ENCODE measurements around the gene PTPRA. TPM values are rescaled to one million over a fixed set of nuclear protein-coding genes. Genes with fewer than 3 reads are reported as not detected.
A peak's percentile ranks its signal among the peaks of the same experiment; 100 is the strongest.
"Not testable (repeated sequence)": the region's sequence is repeated elsewhere in the genome, so short reads cannot be mapped to it uniquely, and the experiment has no call there.

Gene PTPRA
- 10 to 100 TPM; 68.1 to 68.8 TPM for total RNA-seq

- H3K27ac Mint-ChIP-seq: peak within 1 kb of the TSS; percentile 93
- POLR2A ChIA-PET: interaction anchor here (0.6 to 3.3 kb wide), 11 partner anchors 9 to 336 kb away, joined by 3 to 15 read pairs (median 4); partner anchors contain the start of genes ITPA, MRPS26, NOP56 and OXT
- no peaks in the 10 kb centered on the region for H3K27me3 Mint-ChIP-seq
- H3K4me3 Mint-ChIP-seq: peak within 1 kb of the TSS; percentile 90
- H3K4me1 Mint-ChIP-seq: peaks cover 42% of the 10 kb centered on the region
- ATAC-seq (ENCODE audit: low read depth) (peak; percentile 89), DNase-seq (peak; percentile 94)
- H3K36me3 Mint-ChIP-seq: peaks cover 14% of the 10 kb centered on the region
- no peaks in the 10 kb centered on the region for H3K9me3 Mint-ChIP-seq
Observed at GRCh38 chr20:2873010-2873746, at the start of gene PTPRA. PTPRA (plus strand) TSS chr20:2873481; CDS start chr20:2964278, 90,797 bp downstream.

GRCh38 chr20:2825761-2826160, 47.5 kb upstream of the PTPRA start:
- H3K27me3 Mint-ChIP-seq: peaks cover 45% of the 10 kb centered on the region
- peaks cover 17% of the 10 kb centered on the region for H3K4me1 Mint-ChIP-seq
- no peak for DNase-seq
- no peak overlapping the region for H3K27ac Mint-ChIP-seq
- peak; percentile 37 for ATAC-seq (ENCODE audit: low read depth)
- H3K36me3 Mint-ChIP-seq: no peaks in the 10 kb centered on the region
- POLR2A ChIA-PET: no interaction called here
- H3K4me3 Mint-ChIP-seq: peak overlapping the region; percentile 58
- H3K9me3 Mint-ChIP-seq: no peaks in the 10 kb centered on the region

- peaks cover 15% of the 10 kb centered on the region for H3K4me1 Mint-ChIP-seq
- H3K27ac Mint-ChIP-seq: no peak overlapping the region
- POLR2A ChIA-PET: no interaction called here
- no peak overlapping the region for H3K4me3 Mint-ChIP-seq
- DNase-seq: no peak
- H3K9me3 Mint-ChIP-seq: no peaks in the 10 kb centered on the region
- H3K36me3 Mint-ChIP-seq: no peaks in the 10 kb centered on the region
- H3K27me3 Mint-ChIP-seq: peaks cover 40% of the 10 kb centered on the region
- ATAC-seq (ENCODE audit: low read depth): no peak
Observed at GRCh38 chr20:2826655-2827054, 46.6 kb upstream of the PTPRA start.

- DNase-seq: no peak
- POLR2A ChIA-PET: no interaction called here
- Mint-ChIP-seq H3K27me3 (peaks cover 41% of the 10 kb centered on the region), H3K4me3 (no peak overlapping the region), H3K9me3 (no peaks in the 10 kb centered on the region), H3K4me1 (peaks cover 12% of the 10 kb centered on the region), H3K27ac (no peak overlapping the region), H3K36me3 (peaks cover 4% of the 10 kb centered on the region)
- ATAC-seq (ENCODE audit: low read depth): no peak
Observed at GRCh38 chr20:2829376-2829775, 43.9 kb upstream of the PTPRA start.

GRCh38 chr20:2831206-2831605, 42.1 kb upstream of the PTPRA start:
- not testable (repeated sequence) for DNase-seq; H3K9me3 Mint-ChIP-seq; H3K27ac Mint-ChIP-seq; H3K4me1 Mint-ChIP-seq; H3K36me3 Mint-ChIP-seq; ATAC-seq (ENCODE audit: low read depth); H3K4me3 Mint-ChIP-seq
- POLR2A ChIA-PET: interaction anchor here (0.6 kb wide), 1 partner anchor 33 kb away, joined by 4 read pairs; no protein-coding TSS in a partner anchor
- peaks cover 36% of the 10 kb centered on the region for H3K27me3 Mint-ChIP-seq

- H3K27ac Mint-ChIP-seq: no peak overlapping the region
- H3K36me3 Mint-ChIP-seq: peaks cover 10% of the 10 kb centered on the region
- ATAC-seq (ENCODE audit: low read depth) (no peak), DNase-seq (no peak)
- POLR2A ChIA-PET: no interaction called here
- H3K4me1 Mint-ChIP-seq: peaks cover 2% of the 10 kb centered on the region
- peaks cover 11% of the 10 kb centered on the region for H3K27me3 Mint-ChIP-seq
- H3K4me3 Mint-ChIP-seq: no peak overlapping the region
- H3K9me3 Mint-ChIP-seq: no peaks in the 10 kb centered on the region
Observed at GRCh38 chr20:2833761-2834160, 39.5 kb upstream of the PTPRA start.

GRCh38 chr20:2834401-2835110, 38.7 kb upstream of the PTPRA start:
- POLR2A ChIA-PET: no interaction called here
- no peak overlapping the region for H3K4me3 Mint-ChIP-seq
- peaks cover 5% of the 10 kb centered on the region for H3K4me1 Mint-ChIP-seq
- no peaks in the 10 kb centered on the region for H3K9me3 Mint-ChIP-seq
- DNase-seq (no peak), ATAC-seq (ENCODE audit: low read depth) (no peak)
- H3K27ac Mint-ChIP-seq: no peak overlapping the region
- H3K36me3 Mint-ChIP-seq: peaks cover 14% of the 10 kb centered on the region
- peaks cover 4% of the 10 kb centered on the region for H3K27me3 Mint-ChIP-seq

- no peak overlapping the region for H3K27ac Mint-ChIP-seq
- POLR2A ChIA-PET: no interaction called here
- H3K9me3 Mint-ChIP-seq: no peaks in the 10 kb centered on the region
- peaks cover 14% of the 10 kb centered on the region for H3K36me3 Mint-ChIP-seq
- peaks cover 5% of the 10 kb centered on the region for H3K4me1 Mint-ChIP-seq
- peaks cover 3% of the 10 kb centered on the region for H3K27me3 Mint-ChIP-seq
- ATAC-seq (ENCODE audit: low read depth): no peak
- no peak for DNase-seq
- no peak overlapping the region for H3K4me3 Mint-ChIP-seq
Observed at GRCh38 chr20:2835331-2835796, 37.9 kb upstream of the PTPRA start.

GRCh38 chr20:2836035-2836434, 37.2 kb upstream of the PTPRA start:
- Mint-ChIP-seq H3K4me3 (no peak overlapping the region), H3K36me3 (peaks cover 14% of the 10 kb centered on the region), H3K4me1 (peaks cover 5% of the 10 kb centered on the region), H3K27me3 (peaks cover 3% of the 10 kb centered on the region), H3K9me3 (no peaks in the 10 kb centered on the region), H3K27ac (no peak overlapping the region)
- POLR2A ChIA-PET: no interaction called here
- no peak for ATAC-seq (ENCODE audit: low read depth)
- no peak for DNase-seq

GRCh38 chr20:2837221-2837960, 35.9 kb upstream of the PTPRA start:
- POLR2A ChIA-PET: no interaction called here
- Mint-ChIP-seq H3K27me3 (peaks cover 3% of the 10 kb centered on the region), H3K36me3 (peaks cover 14% of the 10 kb centered on the region), H3K27ac (no peak overlapping the region), H3K4me3 (no peak overlapping the region), H3K4me1 (peaks cover 7% of the 10 kb centered on the region), H3K9me3 (no peaks in the 10 kb centered on the region)
- no peak for DNase-seq
- ATAC-seq (ENCODE audit: low read depth): no peak

- Mint-ChIP-seq H3K27me3 (peaks cover under 1% of the 10 kb centered on the region), H3K27ac (no peak overlapping the region), H3K4me3 (no peak overlapping the region), H3K36me3 (peaks cover 14% of the 10 kb centered on the region), H3K9me3 (no peaks in the 10 kb centered on the region), H3K4me1 (peaks cover 8% of the 10 kb centered on the region)
- DNase-seq (no peak), ATAC-seq (ENCODE audit: low read depth) (no peak)
- POLR2A ChIA-PET: no interaction called here
Observed at GRCh38 chr20:2838170-2838797, 35.0 kb upstream of the PTPRA start.

GRCh38 chr20:2838847-2839671, 34.2 kb upstream of the PTPRA start:
- no peaks in the 10 kb centered on the region for H3K27me3 Mint-ChIP-seq
- H3K36me3 Mint-ChIP-seq: peaks cover 14% of the 10 kb centered on the region
- peak overlapping the region; percentile 83 for H3K27ac Mint-ChIP-seq
- H3K9me3 Mint-ChIP-seq: no peaks in the 10 kb centered on the region
- DNase-seq: no peak
- H3K4me3 Mint-ChIP-seq: peak overlapping the region; percentile 46
- ATAC-seq (ENCODE audit: low read depth): no peak
- peaks cover 12% of the 10 kb centered on the region for H3K4me1 Mint-ChIP-seq
- POLR2A ChIA-PET: interaction anchor here (2.3 to 2.4 kb wide), 2 partner anchors 34 to 187 kb away, joined by 10 to 15 read pairs; partner anchors contain the start of genes NOP56 and PTPRA

Data from activated naive CD8-positive, alpha-beta T cell treated with anti-CD3 and anti-CD28 coated beads, Interleukin-2, amount 10 ng/mL, durations not matched to agents 7 days and 5 days (primary cell).